Osteoblast (primary cell): Measurements from ENCODE around the gene ZC3H18. TPM values are rescaled to one million over a fixed set of nuclear protein-coding genes. Genes with fewer than 3 reads are reported as not detected.

Experiments used
- DNase-seq: peaks from one replicate; pipeline ENCODE4 v3.0.0; 2011; ENCODE audit warnings: low spot score, mixed read lengths; ENCODE audit not compliant: insufficient read length; ENCODE audit errors: missing footprints
- H2AFZ ChIP-seq: 2 replicates; pipeline ENCODE4 v1.6.0; 2011; ENCODE audit warnings: mild to moderate bottlenecking, low read length
- H3K27ac ChIP-seq: 2 replicates; pipeline ENCODE4 v1.5.1; 2011; ENCODE audit warnings: mild to moderate bottlenecking, low read depth, low read length, moderate library complexity
- H3K27me3 ChIP-seq: 2 replicates; pipeline ENCODE4 v1.6.0; 2012; ENCODE audit warnings: mild to moderate bottlenecking, control low read depth, inconsistent platforms, low read length, moderate library complexity; ENCODE audit not compliant: insufficient read depth
- H3K36me3 ChIP-seq: 2 replicates; pipeline ENCODE4 v1.5.1; 2011; ENCODE audit warnings: mild to moderate bottlenecking, low read length, control low read depth, moderate library complexity; ENCODE audit not compliant: insufficient read depth
- H3K4me1 ChIP-seq: 2 replicates; pipeline ENCODE4 v1.5.1; 2011; ENCODE audit warnings: mild to moderate bottlenecking, low read length, control low read depth, moderate library complexity; ENCODE audit not compliant: insufficient read depth
- H3K4me2 ChIP-seq: 2 replicates; pipeline ENCODE4 v1.6.0; 2011; ENCODE audit warnings: mild to moderate bottlenecking, low read length; ENCODE audit not compliant: insufficient read depth
- H3K4me3 ChIP-seq: fragments of 200-600 bp; sonication (generic); 3 replicates; pipeline ENCODE4 v1.5.1; 2012; ENCODE audit warnings: mild to moderate bottlenecking, low read length, inconsistent platforms; ENCODE audit not compliant: insufficient read depth
- H3K79me2 ChIP-seq: 2 replicates; pipeline ENCODE4 v1.6.0; 2012; ENCODE audit warnings: mild to moderate bottlenecking, low read length, control low read depth, inconsistent platforms; ENCODE audit not compliant: insufficient read depth
- H3K9me3 ChIP-seq: 2 replicates; pipeline ENCODE4 v1.5.1; 2011; ENCODE audit warnings: low read depth, low read length, control low read depth
- H4K20me1 ChIP-seq: 2 replicates; pipeline ENCODE4 v1.6.0; 2012; ENCODE audit warnings: mild to moderate bottlenecking, low read length, control low read depth; ENCODE audit not compliant: insufficient read depth
- CTCF ChIP-seq: IDR thresholded peaks from 2 replicates; pipeline ENCODE4 v1.5.1; 2011; ENCODE audit warnings: mild to moderate bottlenecking, low read depth, low read length, moderate library complexity; ENCODE audit errors: extremely low read depth
- total RNA-seq: library from RNA; depleted of rRNA; stranded (reverse); fragments of >200 nt; gene quantifications from 2 replicates; pipeline ENCODE4 v1.2.3, GENCODE V29; 2012

ZC3H18 gene
- total RNA-seq, 1 donor, result 10.9 TPM

- Histone ChIP-seq H3K27ac (no peak overlapping the region), H3K27me3 (peaks cover 19% of the 10 kb centered on the region), H3K79me2 (peaks cover 2% of the 10 kb centered on the region), H3K4me2 (no peak overlapping the region), H3K9me3 (no peaks in the 10 kb centered on the region), H3K4me1 (peaks cover 4% of the 10 kb centered on the region), H4K20me1 (peaks cover 9% of the 10 kb centered on the region), H2AFZ (no peak overlapping the region), H3K4me3 (no peak overlapping the region), H3K36me3 (no peaks in the 10 kb centered on the region)
- no peak for DNase-seq
- TF ChIP-seq CTCF, result no peak
Observed at GRCh38 chr16:88535857-88536222, 34.4 kb upstream of the ZC3H18 start.

GRCh38 chr16:88536510-88536909, 33.7 kb upstream of the ZC3H18 start:
- H3K79me2 ChIP-seq, result peaks cover 2% of the 10 kb centered on the region
- peaks cover 9% of the 10 kb centered on the region for H4K20me1 ChIP-seq
- H2AFZ ChIP-seq, result no peak overlapping the region
- H3K27me3 ChIP-seq, result peaks cover 22% of the 10 kb centered on the region
- peaks cover 4% of the 10 kb centered on the region for H3K4me1 ChIP-seq
- no peaks in the 10 kb centered on the region for H3K36me3 ChIP-seq
- no peak for TF ChIP-seq CTCF
- H3K27ac ChIP-seq, result no peak overlapping the region
- H3K9me3 ChIP-seq, result no peaks in the 10 kb centered on the region
- no peak overlapping the region for H3K4me2 ChIP-seq
- DNase-seq, result no peak
- H3K4me3 ChIP-seq, result no peak overlapping the region

- H3K4me3 ChIP-seq, result no peak overlapping the region
- H4K20me1 ChIP-seq, result peaks cover 9% of the 10 kb centered on the region
- H3K9me3 ChIP-seq, result no peaks in the 10 kb centered on the region
- H2AFZ ChIP-seq, result no peak overlapping the region
- H3K27me3 ChIP-seq, result peaks cover 26% of the 10 kb centered on the region
- H3K36me3 ChIP-seq, result no peaks in the 10 kb centered on the region
- TF ChIP-seq CTCF, result no peak
- DNase-seq, result no peak
- H3K4me2 ChIP-seq, result no peak overlapping the region
- H3K79me2 ChIP-seq, result peaks cover 2% of the 10 kb centered on the region
- no peak overlapping the region for H3K27ac ChIP-seq
- peaks cover 4% of the 10 kb centered on the region for H3K4me1 ChIP-seq
Observed at GRCh38 chr16:88536971-88537751, 33.0 kb upstream of the ZC3H18 start.

- peaks cover 4% of the 10 kb centered on the region for H3K4me1 ChIP-seq
- peaks cover 4% of the 10 kb centered on the region for H3K9me3 ChIP-seq
- no peak overlapping the region for H3K4me2 ChIP-seq
- no peak overlapping the region for H3K27ac ChIP-seq
- H2AFZ ChIP-seq, result no peak overlapping the region
- TF ChIP-seq CTCF, result no peak
- peaks cover 2% of the 10 kb centered on the region for H3K79me2 ChIP-seq
- no peak overlapping the region for H3K4me3 ChIP-seq
- no peaks in the 10 kb centered on the region for H3K36me3 ChIP-seq
- no peak for DNase-seq
- peaks cover 9% of the 10 kb centered on the region for H4K20me1 ChIP-seq
- peaks cover 26% of the 10 kb centered on the region for H3K27me3 ChIP-seq
Observed at GRCh38 chr16:88537859-88538258, 32.3 kb upstream of the ZC3H18 start.
